ENCODE results near the gene TMEM168.
"Not testable (repeated sequence)": the region's sequence is repeated elsewhere in the genome, so short reads cannot be mapped to it uniquely, and the experiment has no call there.

The TMEM168 gene, protein sequence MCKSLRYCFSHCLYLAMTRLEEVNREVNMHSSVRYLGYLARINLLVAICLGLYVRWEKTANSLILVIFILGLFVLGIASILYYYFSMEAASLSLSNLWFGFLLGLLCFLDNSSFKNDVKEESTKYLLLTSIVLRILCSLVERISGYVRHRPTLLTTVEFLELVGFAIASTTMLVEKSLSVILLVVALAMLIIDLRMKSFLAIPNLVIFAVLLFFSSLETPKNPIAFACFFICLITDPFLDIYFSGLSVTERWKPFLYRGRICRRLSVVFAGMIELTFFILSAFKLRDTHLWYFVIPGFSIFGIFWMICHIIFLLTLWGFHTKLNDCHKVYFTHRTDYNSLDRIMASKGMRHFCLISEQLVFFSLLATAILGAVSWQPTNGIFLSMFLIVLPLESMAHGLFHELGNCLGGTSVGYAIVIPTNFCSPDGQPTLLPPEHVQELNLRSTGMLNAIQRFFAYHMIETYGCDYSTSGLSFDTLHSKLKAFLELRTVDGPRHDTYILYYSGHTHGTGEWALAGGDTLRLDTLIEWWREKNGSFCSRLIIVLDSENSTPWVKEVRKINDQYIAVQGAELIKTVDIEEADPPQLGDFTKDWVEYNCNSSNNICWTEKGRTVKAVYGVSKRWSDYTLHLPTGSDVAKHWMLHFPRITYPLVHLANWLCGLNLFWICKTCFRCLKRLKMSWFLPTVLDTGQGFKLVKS

DNA sequence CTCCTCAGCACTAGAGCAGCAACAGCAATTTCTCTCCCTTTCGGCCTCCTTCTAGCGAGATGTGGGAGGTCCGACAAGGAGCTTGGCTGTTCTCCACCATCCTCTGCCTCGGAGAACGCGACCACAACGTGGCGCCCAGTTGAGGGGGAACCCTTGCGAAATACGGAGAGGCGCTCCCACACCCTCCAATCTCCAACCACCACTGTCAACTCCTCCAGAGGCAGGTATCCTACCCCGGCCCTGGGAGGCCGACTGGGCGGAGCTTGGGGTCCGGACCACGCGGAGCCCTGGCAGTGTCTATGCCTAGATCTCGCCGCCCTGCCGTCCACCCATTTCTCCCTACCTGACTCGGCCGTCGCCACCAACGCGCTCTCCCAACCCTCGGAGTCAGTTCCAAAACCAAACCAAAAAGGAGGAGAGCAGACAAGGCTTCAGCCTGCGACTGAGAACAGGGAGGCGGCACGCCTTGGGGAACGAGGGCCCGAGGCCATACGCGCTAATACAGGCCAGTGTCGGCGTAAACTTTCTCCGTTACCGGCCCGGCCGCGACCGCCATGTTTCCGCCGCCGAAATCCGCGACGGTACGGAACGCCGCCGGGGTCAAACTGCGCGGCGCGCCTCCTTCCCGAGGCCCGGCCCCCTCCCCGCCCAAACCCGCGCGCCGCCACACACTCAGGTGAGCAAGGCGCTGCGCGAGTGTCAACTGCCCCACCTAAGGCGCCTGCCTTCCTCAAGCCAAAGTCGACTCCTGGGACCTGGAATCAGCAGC lies at the start of gene TMEM168:
Gene TMEM168 (minus strand): TSS at position 577 of the 769 bp plus-strand sequence. CDS start 5,568 bp downstream, outside the sequence.
- DNase-seq (ENCODE audit: low read depth): peak; percentile 84

DNA sequence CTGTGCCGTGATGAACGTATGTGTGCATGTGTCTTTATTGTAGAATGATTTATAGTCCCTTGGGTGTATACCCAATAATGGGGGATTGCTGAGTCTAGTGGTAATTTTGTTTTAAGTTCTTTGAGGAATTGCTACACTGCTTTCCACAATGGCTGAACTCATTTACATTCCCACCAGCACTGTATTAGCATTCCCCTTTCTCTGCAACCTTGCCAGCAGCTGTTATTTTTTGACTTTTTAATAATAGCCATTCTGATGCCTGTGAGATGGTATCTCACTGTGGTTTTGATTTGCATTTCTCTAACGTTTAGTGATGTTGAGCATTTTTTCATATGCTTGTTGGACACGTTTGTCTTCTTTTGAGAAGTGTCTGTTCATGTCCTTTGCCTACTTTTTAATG lies 45.7 kb upstream of the TMEM168 start:
- not testable (repeated sequence) for DNase-seq (ENCODE audit: low read depth)

- DNase-seq (ENCODE audit: low read depth): no peak
These were observed 42.9 kb upstream of the TMEM168 start for GRCh38 chr7:112833082-112833481.

- no peak for DNase-seq (ENCODE audit: low read depth)
These were observed 40.6 kb upstream of the TMEM168 start for GRCh38 chr7:112830769-112831168.

DNA sequence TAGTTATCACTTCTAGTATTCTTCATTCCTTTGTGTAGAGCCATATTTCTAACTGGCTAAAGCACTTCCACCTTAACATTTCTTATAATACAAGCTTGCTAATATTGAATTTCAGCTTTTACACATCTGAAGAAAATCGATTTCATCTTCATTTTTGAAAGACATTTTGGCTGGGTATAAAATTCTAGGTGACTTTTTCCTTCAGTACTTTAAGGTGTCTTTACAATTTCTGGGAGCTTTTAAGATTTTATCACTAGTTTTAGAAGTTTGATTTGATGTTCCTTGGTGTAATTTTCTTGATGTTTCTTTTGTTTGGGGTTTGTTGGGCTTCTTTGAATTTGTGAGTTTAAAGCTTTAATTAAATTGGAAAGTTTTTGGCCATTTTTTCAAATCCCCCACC lies 38.5 kb upstream of the TMEM168 start:
- no peak for DNase-seq (ENCODE audit: low read depth)

GRCh38 chr7:112821345-112821744 lies 31.2 kb upstream of the TMEM168 start:
- no peak for DNase-seq (ENCODE audit: low read depth)

- no peak for DNase-seq (ENCODE audit: low read depth)
These were observed 29.3 kb upstream of the TMEM168 start for GRCh38 chr7:112819536-112819935.

DNA sequence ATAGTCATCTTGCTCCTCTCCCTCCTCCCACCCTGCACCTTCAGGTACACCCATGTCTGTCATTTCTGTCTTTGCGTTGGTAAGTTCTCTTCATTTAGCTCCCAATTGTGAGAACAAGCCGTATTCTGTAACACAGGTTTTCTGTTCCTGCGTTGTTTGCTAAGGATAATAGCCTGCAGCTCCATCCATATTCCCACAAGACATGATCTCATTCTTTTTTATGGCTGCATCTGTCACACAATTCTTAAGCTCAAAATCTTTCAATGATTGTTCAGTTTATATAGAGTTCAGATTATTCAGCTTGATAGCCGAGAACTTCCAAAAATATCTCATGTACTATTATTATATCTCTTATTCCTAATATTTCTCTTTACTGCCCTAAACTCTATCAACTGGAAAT lies 16.0 kb upstream of the TMEM168 start:
- DNase-seq (ENCODE audit: low read depth): no peak

DNA sequence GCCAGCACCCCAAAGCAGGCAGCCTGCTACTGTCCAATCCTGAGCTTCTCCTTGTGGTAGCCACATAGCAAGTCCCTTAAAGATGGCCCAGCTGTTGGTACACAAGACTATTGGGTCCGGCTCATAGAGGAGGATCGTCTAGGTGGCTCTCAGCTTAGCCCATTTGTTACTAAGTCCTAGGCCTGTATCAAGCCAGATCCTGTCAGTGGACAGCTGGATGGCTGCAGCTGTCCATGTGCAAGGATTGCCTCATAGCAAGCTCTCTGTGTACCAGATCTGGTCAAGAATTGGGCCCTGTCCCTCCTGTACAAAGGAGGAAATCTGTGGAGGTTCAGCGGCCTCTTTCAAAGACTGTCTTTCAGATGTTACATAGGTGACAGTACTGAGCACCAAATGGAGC lies 12.2 kb upstream of the TMEM168 start:
- DNase-seq (ENCODE audit: low read depth): no peak

DNA sequence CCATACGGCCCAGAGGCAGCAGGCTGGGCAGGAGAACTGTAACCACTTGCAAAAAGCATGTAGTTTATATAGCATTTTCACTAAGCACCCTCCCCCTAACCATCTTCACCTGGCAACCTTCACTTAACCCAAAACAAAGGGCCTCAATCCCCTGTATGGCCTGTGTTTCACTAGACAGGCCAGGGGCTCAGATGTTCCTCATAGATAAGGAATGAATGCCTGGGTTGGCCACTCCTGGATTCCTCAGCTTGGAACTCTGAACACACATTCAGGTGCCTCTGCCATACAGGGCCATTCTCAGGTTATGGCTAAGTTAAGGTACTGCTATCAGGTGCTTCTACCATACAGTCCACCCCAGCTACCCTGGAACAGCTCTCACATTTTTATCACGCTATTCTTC lies 10.3 kb upstream of the TMEM168 start:
- DNase-seq (ENCODE audit: low read depth): no peak

GRCh38 chr7:112799448-112800120 lies 9.4 kb upstream of the TMEM168 start:
- no peak for DNase-seq (ENCODE audit: low read depth)

- no peak for DNase-seq (ENCODE audit: low read depth)
These were observed 8.3 kb upstream of the TMEM168 start for GRCh38 chr7:112798274-112799159.

DNA sequence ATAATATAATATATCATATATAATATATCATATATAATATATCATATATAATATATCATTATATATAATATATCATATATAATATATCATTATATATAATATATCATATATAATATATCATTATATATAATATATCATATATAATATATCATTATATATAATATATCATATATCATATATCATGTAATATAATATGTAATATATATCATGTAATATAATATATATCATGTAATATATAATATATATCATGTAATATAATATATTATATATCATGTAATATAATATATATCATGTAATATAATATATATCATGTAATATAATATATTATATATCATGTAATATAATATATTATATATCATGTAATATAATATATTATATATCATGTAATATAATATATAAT lies 6.4 kb upstream of the TMEM168 start:
- DNase-seq (ENCODE audit: low read depth): not testable (repeated sequence)

DNA sequence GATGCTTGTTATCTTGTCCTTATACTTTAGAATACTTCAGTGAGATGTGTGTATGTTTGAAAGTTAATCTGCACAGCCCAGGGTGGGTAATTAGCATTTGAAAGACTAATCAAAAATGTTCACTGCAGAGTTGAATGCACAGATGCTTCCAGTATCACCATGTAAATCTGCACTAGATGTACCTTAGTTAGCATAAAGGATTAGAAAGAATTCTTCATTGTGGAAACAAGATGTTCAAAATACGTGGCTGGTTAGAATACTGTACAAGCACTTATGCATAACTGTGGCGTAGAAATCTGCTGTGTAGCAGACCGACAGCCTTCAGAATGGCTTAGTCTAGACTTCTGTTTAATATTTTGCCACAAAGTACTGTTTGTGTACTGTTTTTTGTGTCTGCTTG lies 2.2 kb upstream of the TMEM168 start:
- no peak for DNase-seq (ENCODE audit: low read depth)

DNA sequence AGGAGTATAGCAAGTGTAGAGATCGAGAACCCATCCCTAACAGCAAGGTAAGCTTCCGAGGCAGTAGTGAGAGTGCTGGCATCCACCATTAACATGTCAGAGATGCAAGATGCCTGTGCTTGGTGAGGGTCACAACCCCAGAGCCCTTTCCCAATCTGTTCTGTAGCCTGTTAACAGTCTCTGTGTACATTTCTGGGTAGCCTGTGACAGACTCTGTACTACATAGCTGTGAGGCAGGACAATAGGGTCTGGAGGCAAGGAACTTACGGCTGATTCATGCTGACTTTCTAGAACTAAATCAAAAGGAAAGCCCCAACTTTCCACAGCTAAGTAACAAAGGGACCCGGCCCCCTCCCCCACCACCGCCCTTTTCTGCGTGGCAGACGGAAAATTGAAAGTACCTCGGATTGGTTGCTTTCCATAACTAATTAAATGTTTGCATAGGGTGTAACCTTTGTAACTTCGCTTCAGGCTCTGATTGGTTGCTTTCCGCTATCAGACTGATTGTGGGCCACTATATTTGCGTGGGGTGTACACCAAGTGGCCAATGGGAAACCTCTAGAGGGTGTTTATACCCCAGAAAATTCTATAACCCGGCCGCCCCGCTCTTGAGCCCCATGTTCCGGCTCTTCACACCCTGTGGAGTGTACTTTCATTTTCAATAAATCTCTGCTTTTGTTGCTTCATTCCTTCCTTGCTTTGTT lies 1.4 kb upstream of the TMEM168 start:
- no peak for DNase-seq (ENCODE audit: low read depth)

DNA sequence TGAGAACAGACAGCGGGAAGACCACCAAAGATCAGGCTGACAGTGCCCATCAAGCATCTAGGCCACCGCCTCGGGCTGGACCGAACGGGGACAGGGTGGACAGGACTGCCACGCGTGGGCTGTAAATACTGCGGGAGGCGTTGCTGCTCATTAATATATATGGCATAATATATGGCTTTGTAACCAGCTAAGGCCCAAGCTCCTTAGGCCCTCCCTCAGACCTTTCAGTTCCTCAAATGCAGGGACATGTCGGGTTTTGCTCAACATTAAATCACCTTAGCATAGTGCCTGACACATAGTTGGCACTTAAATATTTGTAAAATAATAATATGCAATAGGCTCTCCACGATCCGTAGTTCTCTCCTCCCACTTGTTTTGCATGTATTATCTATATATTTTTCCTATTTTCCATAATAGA lies 402 bp upstream of the TMEM168 start:
- DNase-seq (ENCODE audit: low read depth): no peak

DNA sequence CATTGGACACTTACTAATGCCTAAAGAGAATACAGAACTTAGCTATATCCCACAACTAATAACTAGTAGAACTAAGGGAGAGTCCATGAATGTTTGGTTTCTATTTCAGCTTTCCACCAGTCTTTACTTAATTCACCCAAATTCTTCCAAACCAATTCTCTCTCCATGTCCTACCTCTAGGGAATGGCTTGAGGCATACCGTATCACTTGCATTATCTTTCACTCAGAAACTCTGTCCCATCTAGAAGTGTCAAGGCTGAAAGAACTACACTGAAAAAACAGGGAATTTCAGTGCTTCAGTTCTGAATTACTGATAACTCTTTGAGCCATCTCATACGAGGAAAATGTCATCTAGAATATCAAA lies 758 bp downstream of the TMEM168 start:
- DNase-seq (ENCODE audit: low read depth): no peak

DNA sequence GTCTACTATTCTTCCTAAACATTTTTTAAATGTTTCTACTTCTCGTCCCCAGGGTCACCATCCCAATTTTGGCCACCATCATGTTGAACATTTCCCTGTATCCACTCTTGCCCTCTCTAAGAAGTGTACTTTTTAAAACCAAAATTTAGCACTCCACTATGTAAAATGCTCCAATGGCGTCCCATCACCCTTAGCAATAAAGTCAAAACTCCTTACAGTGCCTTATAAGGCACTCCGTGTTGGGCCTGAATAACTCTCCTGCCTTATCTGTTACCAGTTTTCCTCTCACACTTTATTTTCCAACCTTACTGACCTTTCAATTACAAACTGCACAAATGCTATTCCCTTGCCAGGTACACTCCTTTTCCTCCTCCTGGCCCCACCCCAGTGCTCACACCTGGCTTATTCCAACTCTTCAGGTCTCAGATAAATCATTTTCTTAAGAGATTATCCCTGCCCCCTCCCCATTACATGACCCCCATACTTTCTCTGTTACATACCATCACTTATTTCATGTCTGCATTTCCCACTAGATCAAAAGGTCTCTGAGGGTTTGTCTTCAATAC lies 1.3 kb downstream of the TMEM168 start:
- DNase-seq (ENCODE audit: low read depth): no peak

DNA sequence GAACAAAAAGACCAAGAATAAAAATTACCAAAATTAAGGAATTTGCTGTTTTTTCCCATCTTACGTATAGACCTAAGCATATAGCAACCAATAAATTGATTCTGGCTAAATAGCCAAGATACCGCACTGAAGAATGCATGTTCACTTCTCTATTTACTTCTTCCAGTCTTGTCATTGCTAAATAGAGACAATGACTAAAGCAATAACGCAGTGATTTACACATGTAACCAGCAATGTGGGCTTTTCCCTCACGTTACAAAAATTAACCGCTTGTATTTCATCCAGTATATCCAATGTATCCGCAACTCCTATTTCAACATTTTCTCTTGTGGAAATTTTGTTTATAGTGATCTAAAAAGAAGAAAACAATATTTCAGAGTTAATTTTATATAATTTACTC lies 5.6 kb downstream of the TMEM168 start:
- no peak for DNase-seq (ENCODE audit: low read depth)

DNA sequence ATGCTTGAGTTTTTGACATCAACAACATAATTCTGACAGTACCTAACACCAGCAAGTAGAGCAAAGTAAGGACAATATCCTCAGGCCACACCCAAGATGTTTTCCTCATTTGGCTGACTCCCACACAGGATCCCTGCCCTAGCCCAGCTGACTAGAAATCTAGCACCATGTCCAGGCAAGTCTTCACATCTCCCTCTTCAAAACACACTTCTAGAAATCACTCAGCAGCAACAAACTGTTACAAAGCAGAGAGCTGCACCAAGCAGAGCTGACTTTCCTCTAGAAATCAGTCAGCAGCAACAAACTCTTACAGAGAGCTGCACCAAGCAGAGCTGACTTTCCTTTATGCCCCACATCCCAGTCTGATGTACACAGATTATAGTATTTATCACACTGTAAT lies 7.7 kb downstream of the TMEM168 start:
- DNase-seq (ENCODE audit: low read depth): no peak
